Retinal pigment epithelial cell (primary cell): Measurements from ENCODE around the gene ZNF584.

Experiments used
- DNase-seq: peaks from one replicate; pipeline ENCODE4 v3.0.0-alpha.2; 2010; ENCODE audit warnings: low read depth
- H3K4me3 ChIP-seq: 2 replicates; pipeline ENCODE4 v1.5.1; 2011; ENCODE audit warnings: mild to moderate bottlenecking, low read length, control low read depth, moderate library complexity
- TF ChIP-seq, protein P1 (sequence below): conservative IDR thresholded peaks from 2 replicates; pipeline ENCODE4 v1.5.1; 2011; ENCODE audit warnings: low read depth, low read length, control low read depth, inconsistent platforms

ZNF584 gene

DNA sequence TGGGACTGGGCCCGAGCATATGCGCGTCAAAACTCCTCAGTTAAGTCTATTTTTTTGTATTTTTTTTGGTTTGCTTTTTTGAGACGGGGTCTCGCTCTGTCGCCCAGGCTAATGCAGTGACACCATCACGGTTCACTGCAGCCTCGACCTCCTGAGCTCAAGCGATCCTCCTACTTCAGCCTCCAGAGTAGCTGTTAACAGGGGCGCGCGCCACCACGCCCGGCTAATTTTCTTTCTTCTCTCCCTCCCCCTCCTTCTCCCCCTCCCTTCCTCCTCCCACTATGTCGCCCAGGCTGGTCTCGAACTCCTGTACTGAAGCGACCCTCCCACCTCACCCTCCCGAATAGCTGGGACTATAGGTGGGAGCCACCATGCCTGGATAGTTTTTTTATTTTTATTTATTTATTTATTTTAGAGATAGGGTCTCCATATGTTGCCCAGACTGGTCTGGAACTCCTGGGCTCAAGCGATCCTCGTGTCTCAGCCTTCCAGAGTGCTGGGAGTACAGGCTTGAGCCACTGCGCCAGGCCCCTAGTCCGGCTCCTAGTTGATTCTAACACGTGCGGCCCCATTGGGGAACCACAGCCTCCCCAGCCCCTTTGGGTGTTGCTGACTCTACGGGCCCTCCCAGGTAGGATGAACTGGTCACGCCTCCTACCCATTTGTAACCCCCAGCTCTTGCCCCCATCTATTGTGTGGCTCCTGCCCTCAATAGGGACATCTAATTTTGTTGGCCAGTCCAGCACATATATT is 26.8 kb upstream of the ZNF584 start:
- no peak for DNase-seq
- peak overlapping the region; percentile 87 for H3K4me3 ChIP-seq
- TF ChIP-seq, protein P1, sequence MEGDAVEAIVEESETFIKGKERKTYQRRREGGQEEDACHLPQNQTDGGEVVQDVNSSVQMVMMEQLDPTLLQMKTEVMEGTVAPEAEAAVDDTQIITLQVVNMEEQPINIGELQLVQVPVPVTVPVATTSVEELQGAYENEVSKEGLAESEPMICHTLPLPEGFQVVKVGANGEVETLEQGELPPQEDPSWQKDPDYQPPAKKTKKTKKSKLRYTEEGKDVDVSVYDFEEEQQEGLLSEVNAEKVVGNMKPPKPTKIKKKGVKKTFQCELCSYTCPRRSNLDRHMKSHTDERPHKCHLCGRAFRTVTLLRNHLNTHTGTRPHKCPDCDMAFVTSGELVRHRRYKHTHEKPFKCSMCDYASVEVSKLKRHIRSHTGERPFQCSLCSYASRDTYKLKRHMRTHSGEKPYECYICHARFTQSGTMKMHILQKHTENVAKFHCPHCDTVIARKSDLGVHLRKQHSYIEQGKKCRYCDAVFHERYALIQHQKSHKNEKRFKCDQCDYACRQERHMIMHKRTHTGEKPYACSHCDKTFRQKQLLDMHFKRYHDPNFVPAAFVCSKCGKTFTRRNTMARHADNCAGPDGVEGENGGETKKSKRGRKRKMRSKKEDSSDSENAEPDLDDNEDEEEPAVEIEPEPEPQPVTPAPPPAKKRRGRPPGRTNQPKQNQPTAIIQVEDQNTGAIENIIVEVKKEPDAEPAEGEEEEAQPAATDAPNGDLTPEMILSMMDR = no peak

DNA sequence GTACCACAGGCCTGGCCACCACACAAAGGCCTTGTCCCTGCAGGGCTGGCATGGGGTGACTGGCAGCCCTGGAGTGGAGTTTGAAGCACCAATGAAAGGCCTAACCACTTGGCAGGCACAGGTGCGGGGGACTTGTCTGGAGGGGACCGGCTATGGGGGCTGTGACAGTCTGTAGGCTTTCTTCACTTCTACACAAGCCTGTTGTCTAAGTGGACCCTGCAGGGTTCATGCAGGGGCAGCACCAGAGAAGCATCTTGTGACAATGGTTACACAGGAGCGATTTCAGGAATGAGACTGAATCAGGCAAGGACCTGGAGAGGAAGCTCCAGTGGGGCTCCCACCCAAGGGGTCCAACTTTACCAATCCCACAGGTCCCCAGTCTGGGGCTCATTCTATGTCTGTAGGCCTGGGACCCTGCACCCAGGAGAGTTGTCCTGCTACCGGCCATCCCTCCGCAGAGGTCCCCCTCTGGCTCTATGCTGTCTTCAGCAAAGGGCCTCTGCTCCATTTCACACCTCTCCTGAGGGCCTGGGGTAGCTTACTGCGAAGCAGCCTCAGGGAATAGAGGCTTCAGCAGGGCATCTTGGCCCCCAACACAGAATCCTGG is 25.3 kb upstream of the ZNF584 start:
- DNase-seq = no peak
- TF ChIP-seq, protein P1 = no peak
- H3K4me3 ChIP-seq = no peak overlapping the region

DNA sequence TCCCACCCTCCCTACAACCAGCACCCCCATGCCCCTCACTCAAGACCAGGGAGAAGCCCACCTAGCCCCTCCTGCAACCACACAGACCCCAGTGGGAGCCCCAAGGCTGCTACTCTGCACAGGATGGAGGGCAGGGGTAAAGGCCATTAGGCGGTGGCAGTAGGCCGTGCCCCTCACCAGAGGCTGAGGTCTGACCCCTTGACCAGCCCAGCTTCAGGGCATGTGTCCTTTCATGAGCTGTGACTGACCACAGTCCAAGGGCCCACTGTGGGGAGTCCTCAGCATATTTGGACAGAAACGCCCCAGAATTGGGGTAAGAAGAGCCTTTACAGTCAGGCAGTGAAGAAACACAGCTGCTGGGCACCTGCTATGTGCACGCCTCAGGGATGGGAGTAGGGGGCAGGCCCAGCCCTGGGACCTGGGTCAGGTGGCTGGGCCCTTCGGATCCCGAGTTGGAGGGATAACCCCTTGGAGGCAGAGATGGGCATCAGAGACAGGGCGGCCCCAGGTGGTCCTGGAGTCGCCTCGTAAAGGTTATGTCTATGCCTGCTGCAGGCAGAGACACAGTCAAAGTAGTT is 23.0 kb upstream of the ZNF584 start:
- TF ChIP-seq, protein P1 = no peak
- H3K4me3 ChIP-seq = peak overlapping the region; percentile 66
- DNase-seq = no peak

DNA sequence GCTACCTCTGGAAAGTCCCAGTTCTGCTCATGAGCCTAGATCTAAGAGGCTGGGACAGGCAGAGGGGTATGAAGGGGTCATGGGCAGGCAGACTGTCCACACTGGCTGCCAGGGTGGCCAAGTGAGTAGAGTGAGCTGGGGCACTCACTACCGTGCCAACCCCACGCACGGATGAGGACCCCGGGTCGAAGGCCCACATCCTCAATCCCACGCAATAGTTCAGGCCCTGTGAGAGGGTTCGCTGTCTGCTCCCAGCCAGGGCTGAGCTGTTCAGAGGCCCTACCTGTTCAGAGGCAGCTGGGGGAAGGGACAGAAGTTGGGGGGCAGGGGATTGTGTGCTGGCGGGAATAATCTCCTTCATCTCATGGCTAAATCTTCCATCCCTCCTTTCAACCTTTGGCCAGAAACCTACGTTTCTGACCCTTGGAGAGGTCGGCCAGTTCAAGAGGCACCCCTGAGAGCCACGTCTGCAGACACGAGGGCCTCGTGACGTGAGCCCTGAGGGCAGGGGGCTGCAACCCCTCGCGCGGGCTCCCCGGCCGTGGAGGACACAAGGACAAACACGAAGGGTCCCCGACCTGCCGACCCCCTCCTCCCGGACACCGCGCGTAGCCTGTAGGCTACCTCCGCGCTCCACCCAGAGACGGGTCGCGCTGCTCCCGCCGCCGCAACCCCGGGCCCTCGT is 22.4 kb upstream of the ZNF584 start:
- TF ChIP-seq, protein P1 = no peak
- H3K4me3 ChIP-seq = peak overlapping the region; percentile 66
- DNase-seq = no peak

DNA sequence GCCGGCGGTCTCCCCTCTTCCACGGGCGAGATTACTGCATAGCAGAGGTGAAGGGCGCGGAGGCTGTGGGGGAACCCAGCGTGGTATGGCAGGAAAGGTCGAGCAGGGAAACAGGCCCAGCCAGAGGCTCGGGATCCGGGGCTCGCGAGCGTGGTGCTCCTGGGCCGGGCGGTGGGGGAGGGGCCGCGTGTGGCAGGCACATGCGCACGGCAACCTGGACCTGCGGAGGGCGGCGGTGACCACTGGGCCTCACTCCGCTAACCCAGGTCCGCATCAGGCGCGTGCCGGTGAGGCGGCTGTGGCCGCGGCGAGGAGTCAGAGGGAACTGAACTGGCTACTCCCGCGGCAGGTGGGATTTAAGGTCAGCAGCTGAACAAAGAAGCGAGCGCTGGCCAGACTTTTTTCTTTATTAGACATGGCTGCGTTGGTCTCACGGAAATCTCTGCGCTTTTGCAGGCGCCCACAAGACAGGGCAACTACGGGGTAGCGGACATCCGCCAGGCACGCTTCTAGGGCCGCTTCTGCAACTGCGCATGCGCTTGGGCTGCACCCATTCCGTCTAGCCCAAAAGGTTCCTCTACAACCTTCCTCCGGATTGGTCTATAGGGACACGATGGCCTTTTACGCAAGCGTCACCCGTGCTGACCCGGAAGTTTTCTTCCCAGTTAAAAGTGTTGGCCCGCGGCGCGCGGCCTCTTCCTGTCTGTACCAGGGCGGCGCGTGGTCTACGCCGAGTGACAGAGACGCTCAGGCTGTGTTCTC is 21.7 kb upstream of the ZNF584 start, which contains the start of gene RPS5:
Gene RPS5 (plus strand): TSS at position 694 of the 762 bp plus-strand sequence. CDS start 869 bp downstream, outside the sequence.
- DNase-seq = peak; percentile 97
- peak within 1 kb of the TSS; percentile 66 for H3K4me3 ChIP-seq
- TF ChIP-seq, protein P1 = no peak

DNA sequence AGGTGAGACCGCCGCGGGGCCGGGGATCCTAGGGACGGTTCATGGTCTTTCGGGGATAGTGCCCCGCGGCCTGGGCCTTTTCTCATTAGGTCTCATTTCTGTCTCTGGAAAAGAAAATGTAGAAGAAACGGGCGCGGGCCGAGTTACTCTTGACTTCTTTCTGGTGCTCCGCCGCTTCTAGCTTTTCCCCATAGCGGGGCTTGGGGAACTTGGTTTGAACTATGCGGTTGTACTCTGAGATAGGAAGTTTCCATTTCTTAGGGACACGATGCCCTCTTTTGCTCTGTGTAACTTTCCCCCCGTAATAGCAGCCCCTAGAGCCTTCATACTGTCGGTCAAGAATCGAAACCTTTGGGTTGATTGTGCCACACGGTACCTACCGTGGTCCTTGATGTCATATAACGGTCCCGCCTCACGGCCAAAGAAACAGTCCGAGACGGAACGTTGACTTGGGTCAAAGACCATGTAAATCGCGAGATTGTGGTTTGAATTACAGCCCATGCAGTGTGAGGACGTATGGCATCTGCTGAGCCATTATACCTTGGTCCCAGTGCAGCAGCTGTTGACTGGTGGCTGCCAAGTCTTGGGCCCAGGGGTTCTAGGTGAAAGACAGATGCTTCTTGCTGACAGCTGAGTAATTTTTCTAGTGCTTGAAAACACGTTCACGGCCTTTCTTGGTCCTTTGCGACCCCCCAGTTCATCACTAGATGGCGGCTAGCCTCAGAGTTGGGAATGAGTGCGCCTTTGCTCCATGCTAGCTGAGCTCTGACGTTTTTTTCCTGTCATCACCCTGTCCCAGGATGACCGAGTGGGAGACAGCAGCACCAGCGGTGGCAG is 20.9 kb upstream of the ZNF584 start:
- DNase-seq = no peak
- TF ChIP-seq, protein P1 = peak; percentile 15
- H3K4me3 ChIP-seq = peak overlapping the region; percentile 66
